Measurements from ENCODE around the gene VTI1A.

DNA sequence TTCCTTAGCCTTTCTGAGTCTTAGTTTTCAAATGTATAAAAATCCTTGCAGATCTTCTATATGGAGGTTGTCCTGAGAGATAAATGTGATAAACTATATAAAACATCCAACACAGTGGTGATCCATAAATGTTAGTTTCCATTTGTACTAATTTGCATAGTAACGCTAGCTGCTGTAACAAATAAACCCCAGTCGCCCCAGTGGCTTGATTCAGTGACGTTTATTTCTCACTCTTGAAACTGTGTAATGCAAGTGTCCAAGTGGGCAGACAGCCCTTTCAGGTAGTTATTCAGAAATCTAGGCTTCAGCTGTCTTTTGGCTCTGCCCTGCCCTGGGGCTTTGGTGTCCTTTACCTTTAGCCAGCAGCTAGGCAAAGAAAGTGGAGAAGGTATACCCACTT, 106.3 kb downstream of the VTI1A start:
- TF ChIP-seq, protein P1, sequence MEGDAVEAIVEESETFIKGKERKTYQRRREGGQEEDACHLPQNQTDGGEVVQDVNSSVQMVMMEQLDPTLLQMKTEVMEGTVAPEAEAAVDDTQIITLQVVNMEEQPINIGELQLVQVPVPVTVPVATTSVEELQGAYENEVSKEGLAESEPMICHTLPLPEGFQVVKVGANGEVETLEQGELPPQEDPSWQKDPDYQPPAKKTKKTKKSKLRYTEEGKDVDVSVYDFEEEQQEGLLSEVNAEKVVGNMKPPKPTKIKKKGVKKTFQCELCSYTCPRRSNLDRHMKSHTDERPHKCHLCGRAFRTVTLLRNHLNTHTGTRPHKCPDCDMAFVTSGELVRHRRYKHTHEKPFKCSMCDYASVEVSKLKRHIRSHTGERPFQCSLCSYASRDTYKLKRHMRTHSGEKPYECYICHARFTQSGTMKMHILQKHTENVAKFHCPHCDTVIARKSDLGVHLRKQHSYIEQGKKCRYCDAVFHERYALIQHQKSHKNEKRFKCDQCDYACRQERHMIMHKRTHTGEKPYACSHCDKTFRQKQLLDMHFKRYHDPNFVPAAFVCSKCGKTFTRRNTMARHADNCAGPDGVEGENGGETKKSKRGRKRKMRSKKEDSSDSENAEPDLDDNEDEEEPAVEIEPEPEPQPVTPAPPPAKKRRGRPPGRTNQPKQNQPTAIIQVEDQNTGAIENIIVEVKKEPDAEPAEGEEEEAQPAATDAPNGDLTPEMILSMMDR (conservative IDR thresholded peaks at IDR 0.05; ENCODE audit: low read depth, low read length) = no peak
- no peak for TF ChIP-seq POLR2A (IDR thresholded peaks at IDR 0.05; ENCODE audit: low read depth, low read length)
- TF ChIP-seq MAFK (IDR thresholded peaks at IDR 0.05; ENCODE audit: low read depth, low read length) = no peak
- TF ChIP-seq MAZ (IDR thresholded peaks at IDR 0.05; ENCODE audit: borderline replicate concordance, low read depth, low read length) = no peak
- TF ChIP-seq CEBPB (IDR thresholded peaks at IDR 0.05; ENCODE audit: low read depth, low read length) = no peak
- TF ChIP-seq MXI1 (IDR thresholded peaks at IDR 0.05; ENCODE audit: borderline replicate concordance, low read depth, low read length) = no peak
- no peak for TF ChIP-seq FOS (IDR thresholded peaks at IDR 0.05; ENCODE audit: low read depth, low read length)

Measured in IMR-90 (cell line).